NCI-H2171 (cell line): ENCODE measurements around the gene C3orf18.

Experiments
- DNase-seq: peaks from one replicate; lab custom pipeline; 2025; lab: John Stamatoyannopoulos, UW

C3orf18 gene

DNA sequence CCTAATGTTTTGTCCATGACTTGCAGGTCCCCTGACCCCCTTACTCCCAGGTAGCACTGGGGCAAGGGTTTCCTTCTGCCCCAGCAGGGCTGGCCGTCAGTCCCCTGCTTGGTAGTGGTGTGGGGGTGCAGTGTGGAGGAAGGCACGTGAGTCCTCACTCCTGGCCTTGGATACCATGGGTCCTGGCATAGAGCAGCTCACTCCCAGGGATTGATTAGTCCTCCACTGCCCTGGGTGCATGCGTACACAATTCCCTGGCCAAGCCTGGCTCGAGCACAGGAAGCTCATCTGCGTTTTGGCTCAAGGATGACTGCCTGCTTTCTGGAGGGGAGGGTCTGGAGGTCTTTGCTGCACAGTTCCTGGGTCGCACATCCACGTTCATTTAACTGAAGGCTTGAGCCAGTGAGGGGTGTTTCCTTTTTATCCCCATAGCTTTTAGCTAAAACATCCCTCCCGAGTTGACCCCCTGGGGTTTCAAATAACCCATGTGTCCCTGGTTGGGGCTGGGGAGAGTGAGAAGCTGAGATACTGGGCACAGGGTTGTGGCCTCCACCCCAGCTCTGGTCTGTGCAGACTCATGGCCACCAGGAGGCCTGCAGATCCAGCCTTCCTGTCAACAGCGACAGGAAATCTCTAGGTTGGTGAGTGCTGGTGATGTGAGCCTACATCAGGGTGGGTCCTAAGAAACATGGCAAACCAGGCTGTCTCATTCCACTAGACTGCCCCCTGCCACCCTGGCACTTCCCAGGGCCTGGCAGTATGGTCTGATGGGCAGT, 13.3 kb upstream of the C3orf18 start:
- DNase-seq, result no peak

GRCh38 chr3:50577348-50577747, 9.8 kb upstream of the C3orf18 start:
- no peak for DNase-seq

DNA sequence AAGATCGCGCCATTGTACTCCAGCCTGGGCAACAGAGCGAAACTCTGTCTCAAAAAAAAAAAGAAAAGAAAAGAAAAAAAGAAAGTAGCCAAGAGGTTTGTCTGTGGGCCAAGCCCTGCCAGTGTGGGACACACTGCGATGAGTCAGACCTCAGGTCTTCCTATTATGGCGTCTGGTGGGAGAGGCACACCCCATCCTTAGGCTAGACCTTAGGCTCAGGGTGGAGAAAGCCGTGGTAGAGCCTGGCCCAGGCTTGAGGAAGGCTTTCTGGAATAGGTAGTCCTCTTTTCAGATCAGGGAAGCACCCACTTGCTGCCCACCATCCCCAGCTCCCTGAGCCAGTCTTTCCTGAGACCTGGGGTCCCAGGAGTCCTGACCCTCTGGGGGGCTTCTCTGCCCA, 7.8 kb upstream of the C3orf18 start:
- no peak for DNase-seq

DNA sequence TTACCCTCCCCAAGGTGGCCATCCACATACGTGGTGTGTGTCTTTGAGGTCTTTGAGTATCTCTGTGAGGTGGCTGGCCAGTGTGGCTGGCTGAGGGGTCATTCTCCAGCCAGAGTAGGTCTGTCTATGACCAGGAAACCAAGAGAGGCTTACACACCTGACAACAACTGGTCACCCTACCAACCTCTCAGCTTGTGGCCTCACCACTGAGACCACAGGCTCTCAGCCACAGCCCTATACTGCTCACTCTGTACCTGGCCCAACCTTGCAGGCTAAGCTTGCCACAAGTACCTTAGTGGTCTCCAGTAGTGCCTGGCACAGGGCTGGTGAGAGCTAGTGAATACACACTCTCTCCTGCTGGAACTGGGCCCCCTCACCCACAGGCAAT, 6.9 kb upstream of the C3orf18 start:
- no peak for DNase-seq

GRCh38 chr3:50573566-50574443, 6.3 kb upstream of the C3orf18 start:
- DNase-seq, result no peak

GRCh38 chr3:50572801-50573371, 5.3 kb upstream of the C3orf18 start:
- DNase-seq, result no peak

DNA sequence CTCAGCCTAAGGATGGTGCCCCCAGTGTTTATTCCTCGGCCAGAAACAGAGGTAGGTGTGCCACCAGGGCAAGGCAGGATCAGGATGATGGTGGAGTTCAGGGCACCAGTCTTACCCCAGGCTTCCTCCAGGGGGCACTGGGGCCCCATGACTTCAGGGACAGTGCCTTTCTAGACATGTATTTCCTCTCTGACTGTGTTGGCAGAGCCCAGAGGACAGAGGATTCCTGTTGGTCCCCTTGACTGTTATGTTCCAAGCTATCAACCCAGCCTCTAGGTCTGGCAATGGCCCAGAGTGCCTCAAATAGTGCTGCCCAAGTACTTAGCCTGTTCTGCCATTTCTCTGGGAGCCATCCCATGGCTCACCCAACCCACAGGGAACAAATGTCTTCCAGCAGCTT, 4.6 kb upstream of the C3orf18 start:
- DNase-seq, result no peak

GRCh38 chr3:50571486-50571885, 3.9 kb upstream of the C3orf18 start:
- DNase-seq, result no peak

- DNase-seq, result no peak
These were observed 3.1 kb upstream of the C3orf18 start for GRCh38 chr3:50570508-50571279.

- DNase-seq, result peak; percentile 86
These were observed 1.6 kb upstream of the C3orf18 start, which contains the start of gene HEMK1 for GRCh38 chr3:50568947-50569749. Gene HEMK1, plus strand, starts transcription at chr3:50569522. Its CDS starts 1,583 bp downstream, at chr3:50571105.

- no peak for DNase-seq
These were observed 549 bp downstream of the C3orf18 start for GRCh38 chr3:50567011-50567385.

GRCh38 chr3:50564321-50564720, 3.2 kb downstream of the C3orf18 start:
- DNase-seq, result no peak

- no peak for DNase-seq
These were observed 3.7 kb downstream of the C3orf18 start for GRCh38 chr3:50563867-50564266.

DNA sequence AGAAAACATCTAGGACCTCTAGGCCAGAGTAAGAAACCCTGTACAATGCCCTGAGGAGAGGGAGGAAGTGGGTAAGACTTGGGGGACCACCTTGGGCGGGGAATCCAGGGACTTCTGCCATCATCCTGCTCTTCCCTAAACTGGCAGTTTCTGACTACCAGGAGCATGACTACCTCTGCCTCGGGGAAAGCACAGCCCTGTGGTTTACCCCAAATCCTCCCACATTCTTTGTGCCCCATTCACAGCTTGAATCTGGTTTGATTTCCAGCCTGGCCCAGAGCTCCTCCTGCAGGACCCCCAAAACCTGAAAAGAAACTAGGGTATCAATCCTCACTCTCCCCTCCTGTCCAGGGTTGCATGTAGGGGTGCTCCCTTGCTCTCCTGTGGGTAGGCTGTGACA, 4.7 kb downstream of the C3orf18 start:
- no peak for DNase-seq

DNA sequence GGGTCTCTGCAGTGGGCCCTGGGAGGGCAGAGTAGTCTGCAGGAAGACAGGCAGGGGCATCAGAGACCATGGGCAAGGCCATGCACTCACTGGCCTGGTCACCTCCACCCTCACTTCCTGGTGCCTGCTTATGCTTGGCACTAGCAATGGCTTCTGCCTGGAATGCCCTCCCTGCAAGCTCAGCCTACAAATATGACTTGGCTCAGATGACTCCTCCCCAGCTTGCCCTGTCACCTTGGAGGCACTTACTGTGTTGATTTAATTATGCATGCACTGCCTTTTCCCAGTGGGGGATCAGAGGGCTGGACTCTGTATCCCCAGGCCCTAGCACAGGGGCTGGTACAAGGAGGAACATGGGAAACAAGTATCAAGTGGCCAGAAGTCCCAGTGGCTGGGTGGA, 7.8 kb downstream of the C3orf18 start:
- DNase-seq, result no peak

GRCh38 chr3:50557915-50558314, 9.6 kb downstream of the C3orf18 start:
- no peak for DNase-seq

DNA sequence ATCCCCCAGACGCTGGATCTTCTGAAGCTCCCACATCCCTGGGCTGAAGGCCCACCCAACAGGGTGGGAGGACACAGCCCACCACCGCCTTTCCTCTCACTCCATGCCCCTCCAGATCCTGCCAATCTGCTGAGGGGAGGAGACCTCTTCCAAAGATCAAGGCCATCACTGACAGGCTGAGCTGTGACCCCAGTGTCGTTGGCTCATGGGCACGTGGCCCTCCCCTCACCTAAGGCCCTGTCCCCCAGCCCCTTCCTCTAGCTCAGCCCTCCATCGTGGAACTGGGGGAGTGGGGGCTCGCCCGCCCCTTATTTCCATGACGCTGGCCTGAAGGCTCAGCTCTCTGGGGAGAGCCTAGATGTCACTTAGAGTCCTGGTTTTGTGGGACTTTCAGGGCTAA, 10.4 kb downstream of the C3orf18 start:
- DNase-seq, result no peak

- no peak for DNase-seq
These were observed 13.0 kb downstream of the C3orf18 start for GRCh38 chr3:50554553-50554952.

GRCh38 chr3:50552598-50552997, 14.9 kb downstream of the C3orf18 start:
- DNase-seq, result no peak

- no peak for DNase-seq
These were observed 15.7 kb downstream of the C3orf18 start for GRCh38 chr3:50551681-50552435.
